DOHH2 (cell line): ENCODE results near the gene TMEM221.

Experiments used
- EZH2phosphoT487 ChIP-seq: fragments of 200-600 bp; sonication (generic); IDR thresholded peaks from 2 replicates; pipeline ENCODE4 v1.6.1; 2017; ENCODE audit warnings: borderline replicate concordance, mild to moderate bottlenecking, antibody characterized with exemption, low read length, moderate library complexity, mixed read lengths
- TF ChIP-seq, protein P1 (sequence below): fragments of 200-600 bp; sonication (generic); IDR thresholded peaks from one replicate; pipeline ENCODE4 v1.5.1; 2014; ENCODE audit warnings: antibody characterized with exemption, mild to moderate bottlenecking, low read depth, low read length; ENCODE audit not compliant: poor library complexity, severe bottlenecking

DNA sequence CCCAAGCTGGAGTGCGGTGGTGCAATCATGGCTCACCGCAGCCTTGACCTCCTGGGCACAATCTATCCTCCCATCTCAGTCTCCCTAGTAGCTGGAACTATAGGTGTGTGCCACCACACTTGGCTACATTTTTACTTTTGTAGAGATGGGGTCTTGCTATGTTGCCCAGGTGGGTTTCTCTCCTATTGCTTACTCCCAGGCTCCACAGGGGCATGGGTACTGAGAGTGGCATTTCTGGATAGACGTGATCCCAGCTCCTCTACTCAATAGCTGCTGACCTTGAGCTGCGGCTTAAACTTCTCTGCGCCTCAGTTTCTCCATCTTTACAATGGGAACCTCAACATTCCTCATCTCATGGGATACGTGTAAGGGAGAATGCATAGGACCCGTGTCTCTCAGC is 17.1 kb downstream of the TMEM221 start:
- TF ChIP-seq, protein P1, sequence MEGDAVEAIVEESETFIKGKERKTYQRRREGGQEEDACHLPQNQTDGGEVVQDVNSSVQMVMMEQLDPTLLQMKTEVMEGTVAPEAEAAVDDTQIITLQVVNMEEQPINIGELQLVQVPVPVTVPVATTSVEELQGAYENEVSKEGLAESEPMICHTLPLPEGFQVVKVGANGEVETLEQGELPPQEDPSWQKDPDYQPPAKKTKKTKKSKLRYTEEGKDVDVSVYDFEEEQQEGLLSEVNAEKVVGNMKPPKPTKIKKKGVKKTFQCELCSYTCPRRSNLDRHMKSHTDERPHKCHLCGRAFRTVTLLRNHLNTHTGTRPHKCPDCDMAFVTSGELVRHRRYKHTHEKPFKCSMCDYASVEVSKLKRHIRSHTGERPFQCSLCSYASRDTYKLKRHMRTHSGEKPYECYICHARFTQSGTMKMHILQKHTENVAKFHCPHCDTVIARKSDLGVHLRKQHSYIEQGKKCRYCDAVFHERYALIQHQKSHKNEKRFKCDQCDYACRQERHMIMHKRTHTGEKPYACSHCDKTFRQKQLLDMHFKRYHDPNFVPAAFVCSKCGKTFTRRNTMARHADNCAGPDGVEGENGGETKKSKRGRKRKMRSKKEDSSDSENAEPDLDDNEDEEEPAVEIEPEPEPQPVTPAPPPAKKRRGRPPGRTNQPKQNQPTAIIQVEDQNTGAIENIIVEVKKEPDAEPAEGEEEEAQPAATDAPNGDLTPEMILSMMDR, result no peak
- TF ChIP-seq EZH2phosphoT487, result no peak
